GM18508 (cell line): ENCODE data around the gene SORT1.
"Not testable (repeated sequence)": the region's sequence is repeated elsewhere in the genome, so short reads cannot be mapped to it uniquely, and the experiment has no call there.

Source experiments
- ATAC-seq: cut with Tn5 transposase; IDR thresholded peaks from one replicate; pipeline ENCODE4 v1.9.1; 2021; ENCODE audit warnings: moderate number of reproducible peaks; ENCODE audit not compliant: insufficient read depth, unreplicated experiment

SORT1 gene

GRCh38 chr1:109301874-109302273 is 95.8 kb downstream of the SORT1 start:
- no peak for ATAC-seq

GRCh38 chr1:109300650-109301151 is 97.0 kb downstream of the SORT1 start:
- ATAC-seq: no peak

GRCh38 chr1:109299558-109300343 is 98.0 kb downstream of the SORT1 start:
- no peak for ATAC-seq

GRCh38 chr1:109298666-109299557 is 98.8 kb downstream of the SORT1 start:
- no peak for ATAC-seq

GRCh38 chr1:109296782-109297181 is 100.9 kb downstream of the SORT1 start:
- no peak for ATAC-seq

- no peak for ATAC-seq
These were observed 101.9 kb downstream of the SORT1 start for GRCh38 chr1:109295712-109296415.

GRCh38 chr1:109294481-109294880 is 103.2 kb downstream of the SORT1 start:
- no peak for ATAC-seq

GRCh38 chr1:109293026-109293425 is 104.7 kb downstream of the SORT1 start:
- ATAC-seq: no peak

GRCh38 chr1:109292364-109292763 is 105.4 kb downstream of the SORT1 start:
- no peak for ATAC-seq

GRCh38 chr1:109290998-109291397 is 106.7 kb downstream of the SORT1 start:
- no peak for ATAC-seq

GRCh38 chr1:109290137-109290536 is 107.6 kb downstream of the SORT1 start:
- ATAC-seq: no peak

- ATAC-seq: not testable (repeated sequence)
These were observed 111.0 kb downstream of the SORT1 start for GRCh38 chr1:109286762-109287161.

GRCh38 chr1:109283748-109284600 is 113.7 kb downstream of the SORT1 start:
- ATAC-seq: no peak

- peak; percentile 71 for ATAC-seq
These were observed 114.6 kb downstream of the SORT1 start, which contains the start of gene PSRC1 for GRCh38 chr1:109282952-109283747. TSS of gene PSRC1 (minus strand) at chr1:109283145.

GRCh38 chr1:109282497-109282951 is 115.2 kb downstream of the SORT1 start:
- ATAC-seq: no peak

GRCh38 chr1:109281680-109282496 is 115.8 kb downstream of the SORT1 start:
- ATAC-seq: no peak

- no peak for ATAC-seq
These were observed 116.9 kb downstream of the SORT1 start for GRCh38 chr1:109280862-109281261.
